Spleen (tissue), 11 donors: ENCODE data around the gene CA10. TPM values are rescaled to one million over a fixed set of nuclear protein-coding genes. Genes with fewer than 3 reads are reported as not detected.

ENCODE experiments used
- DNase-seq: peaks from one replicate; pipeline ENCODE4 v3.0.0-alpha.2; 2020
- H3K27ac ChIP-seq, 8 donors: fragments of 200-600 bp; sonication (generic) in 7 of 8; 1 replicate in 4 of 8; 2 replicates in 4 of 8; pipeline versions ENCODE4 v1.5.0 to v1.8.0; 2016 to 2021; ENCODE audit warnings: inconsistent platforms in 4 of 8, mild to moderate bottlenecking in 4 of 8, moderate library complexity in 1 of 8
- H3K27me3 ChIP-seq, 7 donors: fragments of 200-600 bp; sonication (generic) in 6 of 7; replicated peaks in 1 of 7; 1 replicate in 4 of 7; 2 replicates in 3 of 7; pipeline versions ENCODE4 v1.5.0 to v1.8.0; 2016 to 2021; ENCODE audit warnings: inconsistent platforms in 3 of 7, mild to moderate bottlenecking in 1 of 7
- H3K36me3 ChIP-seq, 6 donors: fragments of 200-600 bp; sonication (generic) in 5 of 6; 1 replicate in 4 of 6; 2 replicates in 2 of 6; pipeline versions ENCODE4 v1.5.0 to v1.8.0; 2016 to 2021; ENCODE audit warnings: inconsistent platforms in 2 of 6
- H3K4me1 ChIP-seq, 6 donors: fragments of 200-600 bp; sonication (generic) in 5 of 6; 1 replicate in 3 of 6; 2 replicates in 3 of 6; pipeline versions ENCODE4 v1.5.0 to v1.8.0; 2016 to 2021; ENCODE audit warnings: inconsistent platforms in 3 of 6
- H3K4me3 ChIP-seq, 8 donors: fragments of 200-600 bp; sonication (generic) in 7 of 8; 1 replicate in 4 of 8; 2 replicates in 4 of 8; pipeline versions ENCODE4 v1.5.0 to v1.8.0; 2016 to 2021; ENCODE audit warnings: inconsistent platforms in 4 of 8, mild to moderate bottlenecking in 4 of 8, moderate library complexity in 2 of 8
- H3K9me3 ChIP-seq, 8 donors: fragments of 200-600 bp; sonication (generic) in 7 of 8; 1 replicate in 4 of 8; 2 replicates in 4 of 8; pipeline versions ENCODE4 v1.5.0 to v1.8.0; 2016 to 2021; ENCODE audit warnings: inconsistent platforms in 4 of 8
- CTCF ChIP-seq, 11 experiments: fragments of 200-600 bp in 7 of 11; fragments of 450-650 bp in 4 of 11; sonication (generic) in 4 of 11; IDR thresholded peaks in 8 of 11; conservative IDR thresholded peaks in 3 of 11; 1 replicate in 7 of 11; 2 replicates in 4 of 11; pipeline versions ENCODE4 v1.4.0 to v1.8.0; 2016 to 2021; ENCODE audit warnings: antibody characterized with exemption in 11 of 11, inconsistent platforms in 4 of 11, mild to moderate bottlenecking in 1 of 11
- POLR2A ChIP-seq, 3 donors: fragments of 450-650 bp; IDR thresholded peaks; one replicate each; pipeline ENCODE4 v1.5.1; 2017; ENCODE audit warnings: antibody characterized with exemption in 3 of 3, mild to moderate bottlenecking in 1 of 3
- POLR2AphosphoS5 ChIP-seq, 3 donors: sonication (generic); formaldehyde crosslinking; IDR thresholded peaks; one replicate each; pipeline ENCODE4 v1.5.1; 2017; ENCODE audit warnings: antibody characterized with exemption in 3 of 3
- WGBS, 5 donors: extraction: QIAGEN DNeasy Blood & Tissue Kit in 3 of 5; methylation state at CpG; one replicate each; pipeline versions ENCODE4 v1.1.5 to v1.1.7; 2013 to 2018; 5-methylcytosine and 5-hydroxymethylcytosine counted together
- intact Hi-C: fragments of 100-400 bp; cut with DNase I; formaldehyde crosslinking; loops from one replicate; pipeline ENCODE4 v1.15.0; 2023; ENCODE audit warnings: low total_unique reads
- polyA plus RNA-seq, 3 donors: library from polyadenylated mRNA; stranded (reverse); fragments of 200-250 nt; gene quantifications; one replicate each; pipeline ENCODE4 v1.2.1, GENCODE V29; 2013
- total RNA-seq, 7 donors: library from RNA; depleted of rRNA in 3 of 7; stranded (reverse); fragments of >200 nt in 3 of 7; fragmentation: NEBNext Ultra II Directional in 4 of 7; extraction: Animal tissue kit (Norgen Biotek cat#: 25700) in 4 of 7; gene quantifications; one replicate each; pipeline versions ENCODE4 v1.1.0 to v1.2.1, GENCODE V29; 2016 to 2021
- donor health status: healthy with polysubstance abuse.
- donor health status: DM: no; HTN: no; CAD: no; lungs with moderate emphysema.
- donor health status: DM: no; HTN: no; CAD: no.
- donor health status: Bipolar disorder and iron deficiency.
- donor health status: healthy.
- donor health status: DM: no; HTN: no; CAD: no.
- donor health status: DM: yes; HTN: yes; CAD: no.

Gene CA10
- total and polyA plus RNA-seq, 10 donors, result 0.19 to 0.22 TPM; not detected in 8

- Histone ChIP-seq H3K27ac (no peak overlapping the region), H3K4me3 (no peak overlapping the region), H3K9me3 (no peaks in the 10 kb centered on the region), H3K36me3 (no peaks in the 10 kb centered on the region), H3K4me1 (no peaks in the 10 kb centered on the region), H3K27me3 (no peaks in the 10 kb centered on the region)
- no peak for TF ChIP-seq POLR2A (IDR thresholded peaks at IDR 0.05)
- no peak for TF ChIP-seq POLR2AphosphoS5 (IDR thresholded peaks at IDR 0.05)
- no peak for TF ChIP-seq CTCF (IDR thresholded peaks at IDR 0.05 in 8 of 11, conservative IDR thresholded peaks at IDR 0.05 in 3 of 11)
- WGBS, 5 donors, result 43 to 59% (median 54%) methylated on average over 3 of the region's 3 CpGs
- DNase-seq, result no peak
- intact Hi-C loops, result no loop called here
Measured at GRCh38 chr17:51935477-51935876, 223.0 kb downstream of the CA10 start.

- WGBS, 5 donors, result 89 to 95% (median 91%) methylated on average over 7 of the region's 7 CpGs
- DNase-seq, result no peak
- no peaks in the 10 kb centered on the region for H3K9me3 ChIP-seq
- TF ChIP-seq CTCF (IDR thresholded peaks at IDR 0.05 in 8 of 11, conservative IDR thresholded peaks at IDR 0.05 in 3 of 11) (no peak), POLR2A (IDR thresholded peaks at IDR 0.05) (no peak), POLR2AphosphoS5 (IDR thresholded peaks at IDR 0.05) (no peak)
- no peaks in the 10 kb centered on the region for H3K27me3 ChIP-seq
- no peaks in the 10 kb centered on the region for H3K36me3 ChIP-seq
- H3K4me1 ChIP-seq, result no peaks in the 10 kb centered on the region
- no peak overlapping the region for H3K4me3 ChIP-seq
- intact Hi-C loops, result no loop called here
- no peak overlapping the region for H3K27ac ChIP-seq
Measured at GRCh38 chr17:51933647-51934046, 224.9 kb downstream of the CA10 start.

- Histone ChIP-seq H3K27ac (no peak overlapping the region), H3K4me1 (no peaks in the 10 kb centered on the region), H3K9me3 (no peaks in the 10 kb centered on the region), H3K4me3 (no peak overlapping the region), H3K36me3 (no peaks in the 10 kb centered on the region), H3K27me3 (peaks cover 0 to 8% (median 0%) of the 10 kb centered on the region in 7 donors)
- 62 to 78% (median 72%) methylated on average over 4 of the region's 4 CpGs for WGBS, 5 donors
- intact Hi-C loops, result no loop called here
- DNase-seq, result no peak
- no peak for TF ChIP-seq POLR2AphosphoS5 (IDR thresholded peaks at IDR 0.05)
- TF ChIP-seq POLR2A (IDR thresholded peaks at IDR 0.05), result no peak
- no peak for TF ChIP-seq CTCF (IDR thresholded peaks at IDR 0.05 in 8 of 11, conservative IDR thresholded peaks at IDR 0.05 in 3 of 11)
Measured at GRCh38 chr17:51926448-51926847, 232.1 kb downstream of the CA10 start.

GRCh38 chr17:51921500-51921899 is 237.0 kb downstream of the CA10 start:
- intact Hi-C loops, result no loop called here
- Histone ChIP-seq H3K36me3 (no peaks in the 10 kb centered on the region), H3K9me3 (no peaks in the 10 kb centered on the region), H3K4me3 (no peak overlapping the region), H3K4me1 (no peaks in the 10 kb centered on the region), H3K27ac (no peak overlapping the region), H3K27me3 (peaks cover 0 to 8% (median 0%) of the 10 kb centered on the region in 7 donors)
- 54 to 83% (median 65%) methylated on average over 1 of the region's 1 CpG for WGBS, 5 donors
- TF ChIP-seq CTCF (IDR thresholded peaks at IDR 0.05 in 8 of 11, conservative IDR thresholded peaks at IDR 0.05 in 3 of 11) (no peak), POLR2AphosphoS5 (IDR thresholded peaks at IDR 0.05) (no peak), POLR2A (IDR thresholded peaks at IDR 0.05) (no peak)
- DNase-seq, result no peak
